Esophagus squamous epithelium (tissue), 5 donors: ENCODE results near the gene TNFRSF4. TPM values are rescaled to one million over a fixed set of nuclear protein-coding genes. Genes with fewer than 3 reads are reported as not detected.

Source experiments
- DNase-seq: peaks from one replicate; lab custom pipeline; 2025; lab: John Stamatoyannopoulos, UW
- H3K27ac ChIP-seq, 4 donors: fragments of 200-600 bp; sonication (generic); one replicate each; pipeline ENCODE4 v1.5.1; 2016 to 2019; ENCODE audit warnings: mild to moderate bottlenecking in 1 of 4
- H3K27me3 ChIP-seq, 4 donors: fragments of 200-600 bp; sonication (generic); 1 replicate in 3 of 4; 2 replicates in 1 of 4; pipeline versions ENCODE4 v1.5.1 to v1.6.0; 2017 to 2021; ENCODE audit warnings: antibody characterized with exemption in 1 of 4
- H3K36me3 ChIP-seq, 3 donors: fragments of 200-600 bp; sonication (generic); one replicate each; pipeline ENCODE4 v1.5.1; 2016 to 2019
- H3K4me1 ChIP-seq, 3 donors: fragments of 200-600 bp; sonication (generic); one replicate each; pipeline ENCODE4 v1.5.1; 2017 to 2019
- H3K4me3 ChIP-seq, 4 donors: fragments of 200-600 bp; sonication (generic); 1 replicate in 3 of 4; 2 replicates in 1 of 4; pipeline ENCODE4 v1.5.1; 2016 to 2019; ENCODE audit warnings: mild to moderate bottlenecking in 2 of 4, moderate library complexity in 1 of 4
- H3K9me3 ChIP-seq, 3 donors: fragments of 200-600 bp; sonication (generic); one replicate each; pipeline ENCODE4 v1.5.1; 2016 to 2019
- POLR2A ChIP-seq, 4 donors: fragments of 450-650 bp; IDR thresholded peaks; one replicate each; pipeline ENCODE4 v1.6.1; 2017; ENCODE audit warnings: antibody characterized with exemption in 4 of 4, mild to moderate bottlenecking in 4 of 4, moderate library complexity in 3 of 4
- WGBS, 2 donors: methylation state at CpG; one replicate each; pipeline ENCODE4 v1.1.5; 2018; 5-methylcytosine and 5-hydroxymethylcytosine counted together
- intact Hi-C: fragments of 100-400 bp; cut with DNase I; formaldehyde crosslinking; loops from one replicate; pipeline ENCODE4 v1.15.0; 2022
- total RNA-seq, 4 donors: library from RNA; depleted of rRNA; stranded (reverse); fragments of >200 nt; gene quantifications; one replicate each; pipeline ENCODE4 v1.1.0, GENCODE V29; 2016
- TF ChIP-seq, protein P1 (sequence below), 6 experiments: fragments of 450-650 bp in 4 of 6; fragments of 200-600 bp in 2 of 6; sonication (generic) in 2 of 6; IDR thresholded peaks; one replicate each; pipeline ENCODE4 v1.5.1; 2016 to 2019; ENCODE audit warnings: antibody characterized with exemption in 6 of 6, mild to moderate bottlenecking in 4 of 6, moderate library complexity in 4 of 6
- donor health status: DM: yes; HTN: yes; CAD: no.

Gene TNFRSF4
- total RNA-seq, 4 donors from 2014 or later: 0.40 to 1.3 (median 0.57) TPM; not detected in 1

DNA sequence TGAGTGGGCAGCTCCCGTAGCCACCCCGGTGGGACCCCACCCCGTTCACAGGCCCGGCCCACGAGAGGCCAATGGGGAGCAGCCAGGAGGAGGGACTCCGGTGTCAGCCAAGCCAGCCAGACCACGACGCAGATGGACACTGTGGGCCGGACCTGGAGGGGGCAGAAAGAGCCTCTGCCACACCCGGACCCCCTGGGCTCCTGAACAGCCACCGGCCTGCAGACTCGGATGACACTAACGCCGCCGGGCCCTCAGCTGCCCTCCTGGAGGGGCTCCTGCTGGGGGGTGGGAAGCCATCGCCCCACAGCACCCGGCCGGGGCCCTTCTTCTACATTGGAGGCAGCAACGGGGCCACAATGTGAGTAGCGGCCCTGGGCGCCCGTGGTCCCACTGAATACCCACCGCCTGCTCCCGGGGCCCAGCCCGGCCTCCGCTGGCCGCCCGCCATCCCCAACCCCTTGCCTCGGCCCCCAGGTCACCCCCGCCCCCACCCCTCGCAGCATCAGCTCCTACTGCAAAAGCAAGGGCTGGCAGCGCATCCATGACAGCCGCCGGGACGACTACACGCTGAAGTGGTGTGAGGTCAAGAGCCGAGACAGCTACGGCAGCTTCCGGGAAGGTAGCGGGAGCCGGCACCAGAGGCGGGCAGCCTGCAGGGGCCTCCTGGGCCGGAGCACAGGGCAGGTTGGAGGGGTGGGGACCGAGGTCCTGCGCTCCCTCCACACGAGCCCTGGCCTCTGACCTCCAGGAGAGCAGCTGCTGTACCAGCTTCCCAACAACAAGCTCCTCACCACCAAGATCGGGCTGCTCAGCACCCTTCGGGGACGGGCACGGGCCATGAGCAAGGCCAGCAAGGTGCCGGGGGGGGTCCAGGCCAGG lies 33.7 kb downstream of the TNFRSF4 start:
- Histone ChIP-seq H3K27me3 (peaks cover 0 to 66% (median 0%) of the 10 kb centered on the region in 4 donors), H3K36me3 (peaks cover 0 to 4% (median 0%) of the 10 kb centered on the region in 3 donors), H3K27ac (no peak overlapping the region), H3K4me1 (peaks cover 0 to 4% (median 0%) of the 10 kb centered on the region in 3 donors), H3K4me3 (no peak overlapping the region), H3K9me3 (no peaks in the 10 kb centered on the region)
- DNase-seq: no peak
- WGBS, 2 donors: 86 to 100% methylated on average over 1 to 8 of the region's 51 CpGs
- intact Hi-C loops: no loop called here
- TF ChIP-seq POLR2A (IDR thresholded peaks at IDR 0.05): no peak
- TF ChIP-seq, protein P1, sequence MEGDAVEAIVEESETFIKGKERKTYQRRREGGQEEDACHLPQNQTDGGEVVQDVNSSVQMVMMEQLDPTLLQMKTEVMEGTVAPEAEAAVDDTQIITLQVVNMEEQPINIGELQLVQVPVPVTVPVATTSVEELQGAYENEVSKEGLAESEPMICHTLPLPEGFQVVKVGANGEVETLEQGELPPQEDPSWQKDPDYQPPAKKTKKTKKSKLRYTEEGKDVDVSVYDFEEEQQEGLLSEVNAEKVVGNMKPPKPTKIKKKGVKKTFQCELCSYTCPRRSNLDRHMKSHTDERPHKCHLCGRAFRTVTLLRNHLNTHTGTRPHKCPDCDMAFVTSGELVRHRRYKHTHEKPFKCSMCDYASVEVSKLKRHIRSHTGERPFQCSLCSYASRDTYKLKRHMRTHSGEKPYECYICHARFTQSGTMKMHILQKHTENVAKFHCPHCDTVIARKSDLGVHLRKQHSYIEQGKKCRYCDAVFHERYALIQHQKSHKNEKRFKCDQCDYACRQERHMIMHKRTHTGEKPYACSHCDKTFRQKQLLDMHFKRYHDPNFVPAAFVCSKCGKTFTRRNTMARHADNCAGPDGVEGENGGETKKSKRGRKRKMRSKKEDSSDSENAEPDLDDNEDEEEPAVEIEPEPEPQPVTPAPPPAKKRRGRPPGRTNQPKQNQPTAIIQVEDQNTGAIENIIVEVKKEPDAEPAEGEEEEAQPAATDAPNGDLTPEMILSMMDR (IDR thresholded peaks at IDR 0.05): no peak

DNA sequence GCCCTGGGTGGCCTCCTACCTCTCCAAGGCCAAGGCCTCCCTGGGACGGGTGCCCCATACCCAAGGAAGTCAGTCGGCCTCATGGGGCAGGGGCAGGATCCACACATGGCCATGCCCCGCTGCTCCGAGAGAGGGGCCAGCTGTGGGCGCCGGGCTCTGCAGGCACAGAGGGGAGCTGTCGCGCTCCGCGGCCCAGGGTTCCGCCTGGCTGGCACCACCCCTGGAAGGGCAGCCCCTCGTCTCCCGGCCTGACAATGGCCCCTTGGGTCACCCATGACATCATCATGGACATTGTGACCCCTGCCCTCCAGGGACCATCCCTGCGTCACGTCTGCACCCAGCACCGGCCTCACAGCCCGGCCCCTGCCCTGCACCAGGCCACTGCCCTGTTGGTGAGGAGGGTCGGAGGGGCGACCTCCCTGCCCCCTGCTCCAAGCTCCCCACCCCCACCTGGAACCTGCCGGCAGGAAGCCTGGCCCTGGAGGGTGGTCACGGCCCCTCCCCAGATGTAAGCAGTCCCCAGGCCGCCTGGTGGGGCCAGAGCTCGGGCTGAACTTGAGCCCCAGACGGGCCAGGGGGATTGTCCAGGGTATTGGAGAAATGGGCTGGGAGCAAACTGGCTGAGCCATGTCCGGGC lies 34.5 kb downstream of the TNFRSF4 start:
- H3K36me3 ChIP-seq: peaks cover 0 to 11% (median 0%) of the 10 kb centered on the region in 3 donors
- H3K4me3 ChIP-seq: no peak overlapping the region
- peaks cover 0 to 4% (median 0%) of the 10 kb centered on the region in 3 donors for H3K4me1 ChIP-seq
- no peak for DNase-seq
- WGBS, 2 donors: 80 to 90% methylated on average over 2 to 8 of the region's 25 CpGs
- no peaks in the 10 kb centered on the region for H3K9me3 ChIP-seq
- intact Hi-C loops: no loop called here
- no peak overlapping the region for H3K27ac ChIP-seq
- TF ChIP-seq, protein P1 (IDR thresholded peaks at IDR 0.05): no peak
- no peak for TF ChIP-seq POLR2A (IDR thresholded peaks at IDR 0.05)
- peaks cover 0 to 67% (median 0%) of the 10 kb centered on the region in 4 donors for H3K27me3 ChIP-seq

DNA sequence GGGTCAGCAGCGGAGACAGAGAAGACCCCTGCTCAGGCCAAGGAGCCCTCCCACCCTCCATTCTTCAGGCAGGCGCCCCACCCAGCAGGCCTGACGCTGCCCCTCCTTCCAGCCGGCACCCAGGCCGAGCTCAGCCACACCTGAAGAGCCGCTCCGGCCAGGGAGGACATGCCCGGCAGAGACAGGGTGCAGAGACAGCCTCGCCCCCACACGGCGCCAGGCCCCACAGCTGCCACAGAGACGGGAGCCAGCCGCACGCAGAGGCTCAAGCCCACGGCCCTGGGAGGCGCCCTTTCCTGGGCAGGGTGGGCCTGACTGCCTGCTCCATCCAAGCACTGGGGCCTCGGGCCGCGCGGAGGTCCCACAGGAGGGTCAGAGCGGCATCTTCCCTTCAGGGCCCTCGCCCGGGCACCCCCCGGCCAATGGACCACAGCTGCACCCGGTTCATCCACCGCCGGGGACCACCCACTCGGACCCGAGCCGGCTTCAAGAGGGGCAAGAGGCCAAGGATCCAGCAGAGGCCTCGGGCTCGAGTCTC lies 35.1 kb downstream of the TNFRSF4 start:
- 100% methylated on average over 2 of the region's 32 CpGs; no CpG with 5 or more reads in 1 of the 2 donors for WGBS, 2 donors
- Histone ChIP-seq H3K36me3 (peaks cover 0 to 17% (median 0%) of the 10 kb centered on the region in 3 donors), H3K9me3 (no peaks in the 10 kb centered on the region), H3K4me1 (peaks cover 0 to 5% (median 0%) of the 10 kb centered on the region in 3 donors), H3K27ac (no peak overlapping the region), H3K4me3 (no peak overlapping the region), H3K27me3 (peaks cover 0 to 71% (median 1%) of the 10 kb centered on the region in 4 donors)
- no peak for DNase-seq
- TF ChIP-seq POLR2A (IDR thresholded peaks at IDR 0.05): no peak
- TF ChIP-seq, protein P1 (IDR thresholded peaks at IDR 0.05): no peak
- intact Hi-C loops: no loop called here

DNA sequence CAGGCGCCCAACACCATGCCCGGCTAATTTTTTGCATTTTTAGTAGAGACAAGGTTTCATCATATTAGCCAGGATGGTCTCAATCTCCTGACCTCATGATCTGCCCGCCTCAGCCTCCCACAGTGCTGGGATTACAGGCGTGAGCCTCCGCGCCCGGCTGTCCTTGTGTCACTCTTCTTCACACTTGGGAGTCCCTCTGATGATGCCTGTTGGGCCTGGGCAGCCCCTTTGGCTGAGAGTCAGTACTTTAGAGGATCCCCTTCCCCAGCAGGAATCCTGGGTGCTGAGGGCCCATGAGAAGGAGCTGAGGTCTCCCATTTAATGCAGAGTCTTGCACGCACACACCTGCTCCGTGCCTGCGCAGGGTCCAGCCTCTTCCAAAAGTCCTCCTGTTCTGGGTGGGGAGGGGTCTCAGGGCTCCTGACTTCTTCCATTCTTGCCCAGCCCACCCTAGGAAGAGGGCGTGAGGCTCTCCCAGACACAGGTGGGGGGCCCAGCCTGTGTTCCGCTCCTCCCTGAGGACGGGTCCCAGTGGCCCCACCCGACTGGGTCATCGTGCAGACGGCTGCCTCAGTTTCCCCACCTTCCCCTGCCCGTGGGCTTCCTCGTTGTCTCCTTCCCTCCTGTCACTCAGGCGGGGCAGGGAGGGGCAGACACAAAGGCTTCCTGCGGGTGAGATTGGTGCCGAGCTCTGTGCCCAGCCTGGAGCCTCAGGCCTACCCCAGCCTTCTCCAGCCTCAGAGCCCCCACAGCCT lies 36.3 kb downstream of the TNFRSF4 start:
- no peak for DNase-seq
- intact Hi-C loops: no loop called here
- H3K36me3 ChIP-seq: peaks cover 0 to 17% (median 0%) of the 10 kb centered on the region in 3 donors
- H3K27me3 ChIP-seq: peaks cover 0 to 83% (median 6%) of the 10 kb centered on the region in 4 donors
- no peaks in the 10 kb centered on the region for H3K9me3 ChIP-seq
- H3K4me1 ChIP-seq: peaks cover 0 to 10% (median 0%) of the 10 kb centered on the region in 3 donors
- no peak for TF ChIP-seq POLR2A (IDR thresholded peaks at IDR 0.05)
- TF ChIP-seq, protein P1 (IDR thresholded peaks at IDR 0.05): no peak
- H3K4me3 ChIP-seq: no peak overlapping the region
- WGBS, 2 donors: 79 to 84% methylated on average over 14 to 17 of the region's 21 CpGs
- no peak overlapping the region for H3K27ac ChIP-seq
